GM19438 (cell line): ENCODE results near the gene SLC35F2.
"Not testable (repeated sequence)": the region's sequence is repeated elsewhere in the genome, so short reads cannot be mapped to it uniquely, and the experiment has no call there.

ENCODE experiments used
- ATAC-seq: cut with Tn5 transposase; IDR thresholded peaks from one replicate; pipeline ENCODE4 v1.9.1; 2021; ENCODE audit warnings: low read depth; ENCODE audit not compliant: unreplicated experiment

SLC35F2 gene, protein sequence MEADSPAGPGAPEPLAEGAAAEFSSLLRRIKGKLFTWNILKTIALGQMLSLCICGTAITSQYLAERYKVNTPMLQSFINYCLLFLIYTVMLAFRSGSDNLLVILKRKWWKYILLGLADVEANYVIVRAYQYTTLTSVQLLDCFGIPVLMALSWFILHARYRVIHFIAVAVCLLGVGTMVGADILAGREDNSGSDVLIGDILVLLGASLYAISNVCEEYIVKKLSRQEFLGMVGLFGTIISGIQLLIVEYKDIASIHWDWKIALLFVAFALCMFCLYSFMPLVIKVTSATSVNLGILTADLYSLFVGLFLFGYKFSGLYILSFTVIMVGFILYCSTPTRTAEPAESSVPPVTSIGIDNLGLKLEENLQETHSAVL

DNA sequence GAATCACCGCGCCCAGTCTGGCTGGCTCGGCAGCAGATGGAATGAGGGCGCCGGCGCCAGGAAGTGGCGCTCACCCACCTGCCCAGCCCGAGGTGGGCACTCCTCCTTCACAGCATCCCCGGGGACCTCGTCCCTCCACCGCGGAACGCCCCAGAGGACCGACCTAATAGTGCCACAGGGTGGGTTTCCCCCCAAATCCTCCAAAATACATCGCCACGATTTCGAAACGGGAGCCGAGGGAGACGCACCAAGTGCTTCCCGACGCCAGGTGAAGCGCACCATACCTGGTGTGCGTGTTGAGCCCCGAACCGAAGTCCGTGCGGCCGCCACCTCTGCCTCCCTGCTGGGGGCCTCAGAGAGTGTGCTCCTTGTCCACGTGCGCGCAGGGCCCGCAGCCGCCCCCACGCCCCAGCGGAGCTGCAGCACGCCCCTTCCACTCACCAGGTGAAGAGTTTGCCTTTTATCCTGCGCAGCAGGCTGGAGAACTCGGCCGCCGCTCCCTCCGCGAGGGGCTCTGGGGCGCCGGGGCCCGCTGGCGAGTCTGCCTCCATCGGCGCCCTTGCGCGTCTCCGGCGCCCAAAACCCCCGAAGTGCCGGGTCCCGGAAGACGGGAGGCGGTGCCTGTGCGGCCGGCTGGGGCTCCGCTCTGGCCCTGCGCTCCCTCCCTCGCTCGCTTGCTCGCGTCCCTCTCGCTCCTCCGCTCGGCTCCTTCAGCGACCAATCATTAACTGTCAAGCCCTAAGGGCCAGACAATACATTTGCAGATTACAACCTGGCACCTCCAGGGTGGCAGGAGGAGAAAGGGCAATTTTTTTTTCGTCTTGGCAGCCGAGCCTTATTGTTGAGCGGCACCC is at the start of gene SLC35F2:
TSS of gene SLC35F2 (minus strand) at position 571 of the 854 bp plus-strand sequence. CDS start at position 551, 20 bp downstream.
- ATAC-seq: peak; percentile 78

DNA sequence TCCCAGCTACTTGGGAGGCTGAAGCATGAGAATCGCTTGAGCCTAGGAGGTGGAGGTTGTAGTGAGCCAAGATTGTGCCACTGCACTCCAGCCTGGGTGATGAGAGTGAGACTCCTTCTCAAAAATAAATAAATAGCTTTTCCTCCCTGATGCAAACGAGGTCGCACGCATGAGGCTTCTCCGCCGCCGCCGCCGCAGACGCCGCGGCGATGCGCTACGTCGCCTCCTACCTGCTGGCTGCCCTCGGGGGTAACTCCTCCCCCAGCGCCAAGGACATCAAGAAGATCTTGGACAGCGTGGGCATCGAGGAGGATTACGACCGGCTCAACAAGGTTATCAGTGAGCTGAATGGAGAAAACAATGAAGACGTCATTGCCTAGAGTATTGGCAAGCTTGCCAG is 49.6 kb upstream of the SLC35F2 start:
- no peak for ATAC-seq

DNA sequence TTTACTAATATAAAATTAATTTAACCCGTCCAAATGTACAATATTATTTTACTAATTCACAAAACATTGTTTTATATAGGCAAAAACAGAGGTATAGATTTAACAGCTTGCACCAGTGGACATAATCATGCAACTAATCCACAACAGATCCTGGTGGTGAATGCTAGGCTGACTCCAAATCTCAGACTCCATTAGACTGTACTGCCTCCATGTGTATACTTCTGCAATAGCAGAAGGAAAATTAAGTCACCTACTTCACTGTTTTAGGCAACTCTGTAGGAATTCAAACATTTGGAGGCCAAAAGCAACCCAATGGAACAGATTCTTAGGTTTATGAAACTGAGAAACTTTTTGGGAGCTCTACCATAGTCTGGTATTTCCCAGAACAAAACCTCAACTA is 39.7 kb upstream of the SLC35F2 start:
- ATAC-seq: no peak

DNA sequence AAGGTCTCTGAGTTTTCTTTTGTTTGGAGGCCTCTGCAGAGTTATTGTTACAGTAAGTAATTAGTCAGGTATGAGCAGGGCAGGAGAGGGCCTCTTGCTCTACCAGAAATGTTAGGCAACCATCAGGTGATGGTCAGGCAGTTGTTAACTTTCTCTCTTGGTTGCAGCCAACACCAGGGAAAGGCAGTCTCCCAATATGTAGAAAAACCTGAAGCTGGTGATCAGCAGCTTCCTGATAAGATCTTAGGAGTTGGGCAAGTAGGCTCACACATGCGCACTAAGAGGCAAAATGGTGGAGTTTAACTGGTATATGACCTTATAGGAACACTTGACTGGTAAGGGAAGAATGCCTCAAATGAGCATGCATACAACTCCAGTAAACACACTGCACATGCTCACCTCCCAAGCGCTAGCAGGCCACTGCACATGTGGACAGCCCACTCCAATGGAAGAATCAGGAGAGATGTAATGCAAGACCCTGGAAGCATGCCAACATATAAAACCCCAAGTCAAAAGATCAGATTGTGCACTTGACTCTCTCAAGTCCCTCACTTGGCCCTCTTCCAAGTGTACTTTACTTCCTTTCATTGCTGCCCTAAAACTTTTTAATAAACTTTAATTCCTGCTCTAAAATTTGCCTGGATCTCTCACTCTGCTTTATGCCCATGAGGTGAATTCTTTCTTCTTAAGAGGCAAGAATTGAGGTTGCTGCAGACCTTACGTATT is 23.7 kb upstream of the SLC35F2 start:
- no peak for ATAC-seq

DNA sequence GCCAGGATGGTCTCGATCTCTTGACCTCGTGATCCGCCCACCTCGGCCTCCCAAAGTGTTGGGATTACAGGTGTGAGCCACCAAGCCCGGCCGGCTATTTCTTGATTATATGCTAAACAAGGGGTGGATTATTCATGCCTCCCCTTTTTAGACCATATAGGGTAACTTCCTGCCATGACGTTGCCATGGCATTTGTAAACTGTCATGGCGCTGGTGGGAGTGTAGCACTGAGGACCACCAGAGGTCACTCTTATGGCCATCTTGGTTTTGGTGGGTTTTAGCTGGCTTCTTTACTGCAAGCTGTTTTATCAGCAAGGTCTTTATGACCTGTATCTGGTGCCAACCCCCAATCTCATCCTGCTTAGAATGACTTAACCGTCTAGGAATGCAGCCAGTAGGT is 22.9 kb upstream of the SLC35F2 start:
- ATAC-seq: not testable (repeated sequence)

DNA sequence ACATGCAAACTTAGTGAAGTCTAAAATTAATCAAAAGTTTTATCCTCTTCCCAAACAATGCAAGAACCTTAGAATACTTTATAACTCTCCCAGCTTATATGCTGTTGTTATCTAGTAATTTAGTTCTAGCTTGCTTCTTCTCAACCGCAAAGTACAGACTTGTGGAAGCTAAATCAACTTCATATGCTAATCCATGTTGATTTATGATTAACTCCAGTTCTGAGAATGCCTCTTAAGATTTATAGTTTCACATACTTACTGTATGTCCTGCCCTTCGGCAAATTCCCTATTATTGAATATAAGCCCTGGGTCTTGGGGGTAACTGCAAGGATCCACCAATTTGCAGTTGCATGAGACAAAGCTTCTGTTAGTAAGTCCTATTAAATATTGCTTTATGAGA is 17.6 kb upstream of the SLC35F2 start:
- no peak for ATAC-seq

DNA sequence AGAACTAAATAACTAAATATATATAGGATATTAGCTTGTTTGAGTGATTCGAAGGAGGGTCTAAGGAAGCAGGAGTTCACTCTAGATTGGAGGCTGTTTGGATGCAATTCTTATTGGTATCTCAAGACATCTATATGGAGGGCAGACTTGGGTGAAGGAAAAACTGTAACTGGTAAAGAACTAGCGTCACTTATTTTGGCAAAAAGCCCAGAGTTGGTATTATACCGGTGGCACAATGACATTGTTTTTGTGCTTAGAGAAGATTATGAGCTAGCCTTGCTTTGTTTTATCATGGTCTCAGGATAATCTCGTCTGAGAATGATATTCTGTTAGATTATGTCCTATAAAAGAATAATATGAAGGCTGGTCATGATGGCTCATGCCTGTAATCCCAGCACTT is 6.0 kb upstream of the SLC35F2 start:
- ATAC-seq: no peak

DNA sequence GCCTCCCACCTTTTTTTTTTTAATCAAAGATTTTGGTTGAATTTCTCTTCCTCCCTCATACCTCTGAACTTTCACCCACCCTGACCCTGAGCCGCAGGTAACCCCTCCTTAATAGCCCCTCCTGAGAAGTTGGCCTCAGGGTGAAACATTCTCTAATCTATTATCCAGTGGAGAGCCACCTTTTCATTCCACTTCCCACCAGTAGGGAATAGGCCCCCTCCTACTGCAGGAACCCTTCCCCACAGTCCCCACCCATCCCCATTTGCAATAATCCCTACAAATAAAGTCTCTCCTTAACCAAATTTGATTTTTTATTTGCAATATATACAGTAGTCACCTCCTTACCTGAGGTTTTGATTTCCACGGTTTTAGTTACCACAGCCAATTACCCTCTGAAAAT is 2.1 kb upstream of the SLC35F2 start:
- ATAC-seq: no peak

DNA sequence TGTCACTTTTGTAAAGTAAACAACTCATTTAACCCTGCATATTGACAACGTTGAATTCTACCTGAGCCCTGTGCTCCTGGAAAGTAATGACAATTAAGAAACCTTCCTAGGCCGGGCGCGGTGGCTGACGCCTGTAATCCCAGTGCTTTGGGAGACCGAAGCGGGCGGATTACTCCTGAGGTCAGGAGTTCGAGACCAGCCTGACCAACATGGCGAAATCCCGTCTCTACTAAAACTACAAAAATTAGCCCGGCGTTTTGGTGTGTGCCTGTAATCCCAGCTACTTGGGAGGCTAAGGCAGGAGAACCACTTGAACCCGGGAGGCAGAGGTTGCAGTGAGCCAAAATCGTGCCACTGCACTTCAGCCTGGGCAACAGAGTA is 1.6 kb upstream of the SLC35F2 start:
- not testable (repeated sequence) for ATAC-seq

DNA sequence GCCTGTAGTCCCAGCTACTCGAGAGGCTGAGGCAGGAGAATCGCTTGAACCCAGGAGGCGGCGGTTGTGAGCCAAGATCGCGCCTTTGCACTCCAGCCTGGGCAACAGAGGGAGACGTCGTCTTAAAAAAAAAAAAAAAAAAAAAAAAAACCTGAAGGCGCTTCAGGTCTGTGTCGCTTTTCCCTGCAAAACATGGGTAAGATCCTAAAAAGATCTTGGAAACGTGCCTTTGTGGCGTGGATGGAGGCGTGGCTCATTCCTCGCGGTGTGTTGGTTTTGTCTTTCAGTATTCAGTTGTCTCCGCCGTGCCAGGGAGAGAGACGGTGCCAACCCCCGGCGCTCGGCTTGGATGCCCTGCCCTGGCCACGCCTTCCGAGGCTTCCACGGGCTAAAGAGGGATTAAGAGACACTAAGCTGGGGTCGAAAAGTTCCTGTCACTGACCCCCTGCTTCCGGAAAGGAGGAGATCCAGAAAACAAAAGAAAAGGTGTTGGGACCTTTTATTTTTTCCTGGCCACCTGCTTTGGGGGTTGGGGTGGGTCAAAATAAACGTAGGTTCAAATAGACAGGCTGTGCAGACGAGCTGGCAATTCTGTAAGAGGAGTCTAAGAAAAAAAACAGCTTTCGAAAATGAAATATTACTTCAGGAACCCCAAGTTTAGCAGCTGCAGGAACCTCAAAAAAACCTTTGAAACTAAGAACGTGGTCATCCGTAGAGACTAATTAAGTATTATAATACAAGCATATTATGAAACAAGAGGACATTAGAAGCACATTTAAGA is 1.1 kb upstream of the SLC35F2 start:
- peak; percentile 32 for ATAC-seq

DNA sequence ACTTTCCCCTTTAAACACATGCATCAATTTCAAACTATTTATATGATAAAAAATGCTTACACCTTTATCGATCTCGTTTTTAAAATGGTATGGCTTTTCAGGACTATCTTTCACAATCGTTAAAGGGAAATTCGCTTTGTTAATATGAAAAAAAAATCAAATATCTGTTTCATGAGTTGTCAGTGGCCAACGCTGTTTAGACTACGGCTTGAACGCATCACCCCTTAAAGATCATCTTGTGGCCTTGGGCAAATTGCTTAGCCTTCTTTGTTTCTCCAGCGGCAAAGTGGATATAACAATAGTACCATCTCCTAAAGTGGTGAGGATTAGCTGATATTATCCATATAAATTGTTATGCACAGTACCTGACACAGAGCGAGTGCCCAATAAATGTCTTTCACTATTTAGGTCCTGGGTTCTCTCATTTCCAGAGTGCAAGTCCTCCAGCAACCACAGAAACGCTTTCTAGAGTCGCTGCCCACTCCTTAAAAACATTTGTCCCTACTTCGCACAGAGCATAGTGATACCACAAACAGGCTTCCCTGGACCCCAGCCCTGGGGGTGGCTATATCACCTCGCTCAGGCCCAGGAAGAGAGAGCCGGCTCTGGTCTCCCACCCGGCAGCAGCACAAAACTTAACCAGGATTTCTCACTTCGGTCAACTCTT is 904 bp downstream of the SLC35F2 start:
- ATAC-seq: peak; percentile 1

DNA sequence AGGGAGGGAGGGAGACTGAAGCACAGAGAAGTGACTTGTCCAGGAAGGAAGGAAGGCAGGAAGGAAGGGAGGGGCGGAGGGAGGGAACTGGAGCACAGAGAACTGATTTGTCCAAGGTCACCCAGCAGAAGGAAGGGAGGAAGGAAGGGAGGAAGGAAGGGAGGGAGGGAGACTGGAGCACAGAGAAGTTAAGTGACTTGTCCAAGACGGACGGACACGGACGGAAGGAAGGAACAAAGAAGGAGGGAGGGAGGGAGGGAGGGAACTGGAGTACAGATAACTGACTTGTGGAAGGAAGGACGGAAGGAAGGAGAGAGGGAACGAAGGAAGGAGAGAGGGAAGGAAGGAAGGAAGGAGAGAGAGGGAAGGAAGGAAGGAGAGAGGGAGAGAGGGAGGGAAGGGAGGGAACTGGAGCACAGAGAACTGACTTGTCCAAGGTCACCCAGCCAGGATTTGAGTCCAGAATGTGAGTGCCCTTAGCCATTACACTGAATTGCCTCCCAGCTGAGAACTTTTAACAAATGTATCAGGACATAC is 1.5 kb downstream of the SLC35F2 start:
- no peak for ATAC-seq

DNA sequence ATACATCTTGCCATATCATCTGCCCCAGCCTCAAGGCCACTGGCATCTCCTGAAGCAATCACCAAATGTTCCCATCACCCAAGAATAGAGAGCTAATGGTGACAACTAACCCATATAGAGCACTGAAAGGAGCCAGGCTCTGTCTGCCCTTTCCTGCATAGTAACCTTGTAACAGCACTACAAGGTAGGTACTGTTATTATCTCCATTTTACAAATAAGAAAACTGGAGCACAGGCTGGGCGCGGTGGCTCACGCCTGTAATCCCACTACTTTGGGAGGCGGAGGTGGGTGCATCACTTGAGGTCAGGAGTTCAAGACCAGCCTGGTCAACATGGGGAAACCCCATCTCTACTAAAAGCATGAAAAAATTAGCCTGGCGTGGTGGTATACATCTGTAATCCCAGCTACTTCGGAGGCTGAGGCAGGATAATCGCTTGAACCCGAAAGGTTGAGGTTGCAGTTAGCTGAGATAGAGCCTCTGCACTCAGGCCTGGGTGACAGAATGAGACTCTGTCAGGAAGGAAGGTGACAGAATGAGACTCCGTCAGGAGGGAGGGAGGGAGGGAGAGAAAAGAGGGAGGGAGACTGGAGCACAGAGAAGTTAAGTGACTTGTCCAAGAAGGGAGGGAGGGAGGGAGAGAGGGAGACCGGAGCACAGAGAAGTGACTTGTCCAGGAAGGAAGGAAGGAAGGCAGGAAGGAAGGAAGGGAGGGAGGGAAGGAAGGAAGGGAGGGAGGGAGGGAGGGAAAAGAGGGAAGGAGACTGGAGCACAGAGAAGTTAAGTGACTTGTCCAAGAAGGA is 2.2 kb downstream of the SLC35F2 start:
- ATAC-seq: no peak

DNA sequence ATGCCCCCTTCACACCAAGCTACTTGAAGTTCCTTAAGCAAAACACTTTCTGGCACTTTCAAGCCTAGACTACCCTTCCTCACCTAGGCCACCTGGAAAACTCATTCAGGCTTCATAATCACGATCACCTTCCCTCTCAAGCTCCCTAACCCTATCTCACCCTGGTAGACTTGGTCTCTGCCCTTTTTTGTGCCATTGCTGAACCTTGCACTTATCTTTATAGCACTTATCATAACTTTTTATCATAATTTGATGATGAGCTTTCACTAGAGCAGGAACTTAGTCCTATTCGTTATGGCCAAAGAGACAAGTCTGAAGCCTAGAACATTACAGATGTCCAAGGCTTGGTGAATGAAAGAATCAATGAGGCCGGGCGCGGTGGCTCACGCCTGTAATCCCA is 5.5 kb downstream of the SLC35F2 start:
- ATAC-seq: no peak

DNA sequence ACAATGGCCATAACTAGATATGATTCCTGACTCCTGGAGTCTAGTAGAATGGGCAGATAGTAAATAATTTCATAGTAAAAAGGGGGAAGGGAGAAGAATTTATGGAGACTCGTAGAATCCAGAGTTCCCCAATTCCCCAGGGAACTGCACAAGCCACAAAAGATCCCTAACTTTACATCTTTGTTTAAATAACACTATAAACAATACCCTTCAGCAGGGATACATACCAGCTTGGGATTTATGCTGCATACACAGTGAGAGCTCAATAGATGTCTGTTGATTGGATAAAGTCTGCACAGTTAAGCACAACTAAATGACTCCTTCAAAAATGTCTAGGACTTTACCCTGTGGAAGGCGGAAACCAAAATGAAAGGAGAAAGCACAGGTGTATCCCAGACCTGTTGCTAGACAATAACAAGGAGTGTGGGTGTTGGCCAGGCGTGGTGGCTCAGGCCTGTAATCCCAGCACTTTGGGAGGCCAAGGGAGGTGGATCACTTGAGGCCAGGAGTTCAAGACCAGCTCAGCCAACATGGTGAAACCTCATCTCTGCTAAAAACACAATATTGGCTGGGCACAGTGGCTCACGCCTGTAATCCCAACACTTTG is 6.8 kb downstream of the SLC35F2 start:
- ATAC-seq: no peak

DNA sequence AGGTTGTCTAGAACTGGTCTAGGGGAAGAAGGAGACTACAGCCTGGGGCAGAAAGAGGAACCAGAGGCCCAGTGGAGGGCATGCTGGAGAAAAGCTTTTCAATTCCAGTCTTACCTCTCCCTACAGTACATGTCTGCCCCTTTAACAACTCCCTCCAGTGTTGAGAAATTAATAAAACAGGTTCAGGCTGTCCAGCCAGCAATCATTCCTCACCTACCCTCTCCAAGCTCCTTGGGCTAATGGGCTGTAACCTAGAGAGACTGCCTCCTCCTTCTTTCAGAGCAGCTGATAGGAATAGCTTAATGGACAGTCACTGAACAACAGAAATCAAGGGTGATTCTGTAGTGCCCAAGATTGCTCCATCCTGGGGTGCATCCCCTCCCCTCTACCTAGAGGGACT is 8.8 kb downstream of the SLC35F2 start:
- no peak for ATAC-seq

DNA sequence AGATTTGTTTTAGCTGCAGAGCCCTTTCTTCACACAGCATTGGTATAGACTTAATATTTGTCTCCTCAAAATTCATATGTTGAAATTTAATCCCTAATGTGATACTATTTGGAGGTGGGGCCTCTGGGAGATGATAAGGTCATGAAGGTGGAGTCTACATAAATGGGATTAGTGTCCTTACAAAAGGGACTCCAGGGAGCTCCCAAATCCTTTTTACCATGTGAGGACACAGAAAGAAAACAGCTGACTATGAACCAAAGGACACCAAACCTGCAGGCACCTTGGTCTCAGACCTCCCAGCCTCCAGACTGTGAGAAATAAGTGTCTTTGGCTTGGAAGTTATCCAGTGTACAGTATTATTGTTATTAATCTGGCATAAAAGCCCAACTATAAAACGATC is 10.2 kb downstream of the SLC35F2 start:
- ATAC-seq: no peak

DNA sequence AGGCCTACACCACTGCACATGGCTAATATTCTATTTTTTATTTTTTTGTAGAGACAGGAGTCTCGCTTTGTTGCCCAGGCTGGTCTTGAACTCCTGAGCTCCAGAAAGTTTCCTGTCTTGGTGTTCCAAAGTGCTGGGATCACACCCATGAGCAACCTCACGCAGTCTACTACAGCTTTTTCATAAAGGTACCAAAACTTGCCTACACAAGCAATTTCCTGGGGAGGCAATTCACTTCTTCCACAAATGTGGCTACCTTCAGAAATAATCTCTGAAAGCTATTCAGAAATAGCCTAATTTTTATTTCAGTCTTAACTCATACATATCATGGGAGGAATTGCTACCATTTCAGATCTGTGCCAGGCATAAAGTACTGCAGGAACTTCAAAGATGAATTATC is 11.4 kb downstream of the SLC35F2 start:
- no peak for ATAC-seq
